NCI-H187 (cell line): ENCODE data around the gene GPR137C.
"Not testable (repeated sequence)": the region's sequence is repeated elsewhere in the genome, so short reads cannot be mapped to it uniquely, and the experiment has no call there.

Source experiments
- DNase-seq, 2 experiments: peaks; one replicate each; lab custom pipeline; 2025; lab: John Stamatoyannopoulos, UW

GPR137C gene

DNA sequence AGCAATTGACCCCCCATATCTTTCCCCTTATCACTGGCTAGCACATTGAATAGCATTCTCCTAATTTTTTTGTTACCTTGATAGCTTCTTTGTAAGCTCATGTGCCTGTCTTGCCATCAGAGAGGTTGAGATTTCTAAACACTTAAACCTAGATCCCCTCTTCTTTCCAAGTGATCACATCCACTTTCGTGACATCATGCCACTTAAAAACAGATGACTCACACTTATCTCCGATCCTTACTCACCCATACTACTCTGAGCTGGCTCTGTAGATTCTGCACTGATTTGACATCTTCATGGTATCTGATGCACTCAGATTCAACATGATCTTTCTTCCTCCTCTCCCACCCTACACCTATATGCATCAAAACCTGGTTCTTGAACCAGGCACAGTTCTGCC is 10.5 kb downstream of the GPR137C start:
- DNase-seq, result no peak

DNA sequence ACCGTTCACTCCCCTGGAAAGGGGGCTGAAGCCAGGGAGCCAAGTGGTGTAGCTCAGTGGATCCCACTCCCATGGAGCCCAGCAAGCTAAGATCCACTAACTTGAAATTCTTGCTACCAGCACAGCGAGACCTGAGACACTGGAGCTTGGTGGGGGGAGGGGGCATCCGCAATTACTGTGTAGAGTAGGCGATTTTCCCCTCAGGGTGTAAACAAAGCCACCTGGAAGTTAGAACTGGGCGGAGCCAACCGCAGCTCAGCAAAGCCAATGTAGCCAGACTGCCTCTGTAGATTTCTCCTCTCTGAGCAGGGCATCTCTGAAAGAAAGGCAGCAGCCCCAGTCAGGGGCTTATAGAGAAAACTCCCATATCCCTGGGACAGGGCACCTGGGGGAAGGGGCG is 15.8 kb downstream of the GPR137C start:
- not testable (repeated sequence) for DNase-seq

DNA sequence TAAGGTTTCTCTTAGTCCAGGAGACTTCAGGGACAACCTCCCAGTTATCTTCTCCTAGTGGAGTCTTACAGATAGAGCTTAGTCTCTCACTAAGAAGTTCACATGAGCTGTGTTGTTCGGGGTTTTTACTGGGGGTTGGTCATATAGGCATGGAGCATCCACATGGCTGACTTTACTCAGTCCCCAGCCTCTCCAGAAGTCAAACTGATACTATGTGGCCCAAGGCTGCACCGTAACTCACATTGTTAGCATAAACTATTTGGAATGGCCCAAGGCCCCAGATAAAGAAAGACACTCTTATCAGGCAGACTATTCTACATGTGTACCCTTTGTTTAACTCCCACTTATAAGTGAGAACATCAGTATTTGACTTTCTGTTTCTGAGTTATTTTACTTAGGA is 23.2 kb downstream of the GPR137C start:
- no peak for DNase-seq

DNA sequence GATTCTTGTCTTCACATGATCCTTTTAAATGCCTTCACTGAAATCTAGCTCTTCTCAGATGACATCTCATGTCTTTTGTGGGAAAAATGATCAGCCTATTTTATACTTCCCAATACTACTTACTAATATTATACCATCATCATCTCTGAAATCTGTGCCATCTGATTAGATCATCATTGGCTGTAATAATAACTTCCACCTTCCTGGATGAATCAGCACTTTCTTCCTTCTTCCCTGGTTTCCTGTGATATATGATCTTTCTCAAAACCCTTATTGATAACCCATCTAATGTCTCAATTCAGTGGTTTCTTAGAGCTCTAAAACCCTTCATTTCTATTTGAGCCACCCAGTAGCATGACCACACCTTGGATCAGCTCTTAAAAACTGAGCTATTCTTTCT is 30.9 kb downstream of the GPR137C start:
- DNase-seq, result no peak

DNA sequence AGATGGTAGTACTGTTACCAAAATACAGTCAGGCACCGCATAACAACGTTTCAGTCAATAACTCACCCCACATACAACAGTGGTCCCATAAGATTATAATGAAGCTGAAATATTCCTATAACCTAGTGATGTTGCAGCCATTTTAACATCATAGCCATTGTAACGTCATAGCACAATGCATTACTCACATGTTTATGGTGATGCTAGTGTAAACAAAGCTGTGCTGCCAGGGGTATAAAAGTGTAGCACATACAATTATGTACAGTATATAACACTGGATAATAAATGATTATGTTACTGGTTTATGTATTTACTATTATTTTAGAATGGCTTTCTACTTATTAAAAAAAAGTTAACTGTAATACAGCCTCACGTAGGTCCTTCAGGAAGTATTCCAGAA is 37.0 kb downstream of the GPR137C start:
- DNase-seq, result no peak

DNA sequence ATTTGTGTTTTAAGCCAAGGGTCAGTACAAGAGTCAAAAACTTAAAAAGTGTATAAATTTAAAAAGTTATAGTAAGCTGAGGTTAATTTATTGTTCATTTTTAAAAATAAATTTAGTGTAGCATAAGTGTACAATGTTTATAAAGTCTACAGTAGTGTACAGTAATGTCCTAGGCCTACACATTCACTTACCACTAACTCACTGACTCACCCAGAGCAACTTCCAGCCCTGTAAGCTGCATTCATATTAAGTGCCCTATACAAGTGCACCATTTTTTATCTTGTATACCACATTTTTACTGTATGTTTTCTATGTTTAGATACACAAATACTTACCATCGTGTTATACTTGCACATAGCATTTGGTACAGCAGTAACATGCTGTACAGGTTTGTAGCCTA is 37.7 kb downstream of the GPR137C start:
- DNase-seq, result no peak

DNA sequence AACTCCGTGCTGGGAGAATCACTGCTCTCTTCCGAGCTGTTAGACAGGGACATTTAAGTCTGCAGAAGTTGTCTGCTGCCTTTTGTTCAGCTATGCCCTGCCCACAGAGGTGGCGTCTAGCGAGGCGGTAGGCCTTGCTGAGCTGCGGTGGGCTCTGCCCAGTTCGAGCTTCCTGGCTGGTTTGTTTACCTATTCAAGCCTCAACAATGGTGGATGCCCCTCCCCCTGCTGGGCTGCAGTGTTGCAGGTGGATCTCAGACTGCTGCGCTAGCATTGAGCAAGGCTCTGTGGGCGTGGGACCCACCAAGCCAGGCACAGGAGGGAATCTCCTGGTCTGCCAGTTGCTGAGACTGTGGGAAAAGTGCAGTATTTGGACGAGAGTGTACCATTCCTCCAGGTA is 43.7 kb downstream of the GPR137C start:
- no peak for DNase-seq

DNA sequence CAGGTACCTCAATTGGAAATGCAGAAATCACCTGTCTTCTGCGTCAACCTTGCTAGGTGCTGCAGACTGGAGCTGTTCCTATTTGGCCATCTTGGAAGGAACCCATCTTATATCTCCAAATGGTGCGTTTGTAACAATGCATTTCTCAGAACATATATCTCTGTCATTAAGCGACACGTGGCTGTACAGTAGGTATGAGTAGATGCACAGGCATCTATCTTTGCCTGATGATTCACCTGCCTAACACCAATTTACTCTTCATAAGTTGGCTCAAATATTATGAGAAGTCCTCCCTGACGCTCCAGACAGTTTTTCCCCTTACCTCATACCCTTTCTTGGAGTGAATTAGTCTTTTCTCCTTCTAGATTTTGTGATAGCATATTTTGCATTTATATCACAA is 44.2 kb downstream of the GPR137C start:
- no peak for DNase-seq

DNA sequence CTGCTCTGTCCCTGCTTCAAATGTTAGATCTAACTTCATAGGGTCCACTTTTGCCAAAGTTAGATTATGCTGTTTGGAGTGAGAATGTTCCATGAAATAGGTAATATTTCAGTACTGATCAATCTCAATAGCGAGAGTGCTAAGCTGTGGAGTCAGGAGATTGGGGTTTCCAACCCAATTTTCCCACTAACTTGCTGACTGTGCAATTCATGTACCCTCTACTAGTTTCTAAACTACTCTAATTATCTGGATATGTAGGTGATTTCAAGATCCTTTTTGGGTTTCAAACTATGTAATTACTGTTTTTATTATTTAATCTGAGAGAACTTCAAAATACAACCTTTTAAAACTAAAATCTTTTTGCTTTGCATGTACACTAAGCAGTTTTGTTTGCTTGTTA is 45.9 kb downstream of the GPR137C start:
- DNase-seq, result no peak

DNA sequence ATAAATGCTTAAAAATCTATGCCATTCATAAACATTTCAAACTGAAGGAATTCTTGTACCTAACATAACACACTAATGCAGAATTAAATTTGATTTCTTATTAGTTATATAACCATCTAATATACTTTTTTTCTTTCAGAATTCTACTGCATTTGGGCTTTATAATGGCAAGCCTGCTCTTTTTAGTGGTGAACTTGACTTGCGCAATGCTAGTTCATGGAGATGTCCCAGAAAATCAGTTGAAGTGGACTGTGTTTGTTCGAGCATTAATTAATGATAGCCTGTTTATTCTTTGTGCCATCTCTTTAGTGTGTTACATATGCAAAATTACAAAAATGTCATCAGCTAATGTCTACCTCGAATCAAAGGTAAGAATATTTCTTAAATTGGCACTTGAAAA is 47.3 kb downstream of the GPR137C start:
- DNase-seq, result no peak

DNA sequence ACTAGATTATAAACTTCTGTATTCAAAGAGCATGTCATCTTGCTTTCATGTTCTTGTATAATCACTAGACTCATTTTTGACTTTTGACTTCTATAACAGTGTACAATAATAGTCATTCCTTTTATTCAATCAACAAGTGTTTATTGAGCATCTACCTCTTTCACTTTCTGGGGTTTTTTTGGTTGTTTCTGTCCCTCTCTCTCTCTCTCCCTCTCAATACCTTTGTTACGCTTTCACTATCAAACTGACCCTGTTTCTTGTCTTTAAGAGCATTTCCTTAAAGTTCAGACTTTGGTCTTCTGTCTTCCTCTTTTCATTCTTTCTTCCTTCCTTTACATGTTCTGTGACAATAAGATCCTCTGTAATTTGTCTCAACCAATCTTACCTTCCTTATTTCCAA is 49.5 kb downstream of the GPR137C start:
- no peak for DNase-seq

DNA sequence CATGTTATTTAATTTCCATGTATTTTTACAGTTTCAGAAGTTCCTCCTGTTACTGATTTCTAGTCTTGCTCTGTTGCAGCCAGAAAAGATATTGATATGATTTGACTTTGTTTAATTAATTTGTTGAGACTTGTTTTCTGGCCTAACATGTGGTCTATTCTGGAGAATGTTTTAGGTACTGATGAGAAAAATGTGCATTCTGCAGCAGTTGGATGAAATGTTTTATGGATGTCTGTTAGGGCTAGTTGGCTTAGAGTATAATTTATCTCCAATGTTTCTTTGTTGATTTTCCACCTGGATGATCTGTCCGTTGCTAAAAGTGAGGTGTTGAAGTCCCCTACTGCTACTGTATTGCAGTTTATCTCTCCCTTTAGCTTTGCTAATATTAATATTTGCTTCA is 54.4 kb downstream of the GPR137C start:
- DNase-seq, result no peak

DNA sequence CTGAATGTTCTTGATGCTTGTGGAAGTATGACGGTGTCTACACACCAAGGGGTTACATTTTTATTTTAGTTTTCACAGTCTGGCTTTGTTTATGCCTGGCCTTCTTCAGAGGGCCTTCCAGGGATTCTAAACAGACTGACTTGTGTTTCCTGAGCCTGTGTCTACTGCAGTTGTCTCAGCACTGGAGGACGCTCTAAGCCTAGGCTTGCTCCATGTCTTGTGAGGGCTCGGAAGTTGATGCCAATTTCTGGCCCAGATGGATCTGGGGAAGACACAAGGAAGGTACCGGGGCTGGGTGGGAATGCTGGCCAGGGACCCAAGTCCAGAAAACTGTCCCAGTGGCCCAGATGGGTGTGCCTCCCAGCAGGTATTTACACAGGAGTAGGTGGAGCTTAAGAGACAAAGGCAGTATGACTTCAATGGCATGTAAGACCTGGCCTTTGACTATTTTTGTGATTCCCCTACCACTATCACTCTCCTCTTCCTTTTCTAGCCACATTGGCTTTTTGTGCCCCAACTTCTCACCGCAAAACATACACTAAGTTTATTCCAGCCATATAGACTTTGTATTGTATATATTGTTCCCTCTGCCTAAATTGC is 56.9 kb downstream of the GPR137C start:
- no peak for DNase-seq

DNA sequence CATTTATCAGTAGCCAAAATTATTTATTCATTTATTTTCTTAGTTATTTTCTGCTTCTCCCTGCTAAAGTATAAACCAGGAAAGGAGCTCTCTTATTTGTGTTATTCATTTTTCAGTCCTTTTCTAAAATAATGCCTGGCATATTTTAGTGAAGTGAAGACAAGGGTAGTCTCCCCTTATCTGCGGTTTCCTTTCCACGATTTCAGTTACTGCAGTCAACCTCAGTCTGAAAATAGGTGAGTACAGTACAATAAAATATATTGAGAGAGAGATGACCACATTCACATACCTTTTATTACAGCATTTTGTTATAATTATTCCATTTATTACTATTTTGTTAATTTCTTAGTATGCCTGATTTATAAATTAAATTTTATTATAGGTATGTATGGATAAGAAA is 57.6 kb downstream of the GPR137C start:
- no peak for DNase-seq

DNA sequence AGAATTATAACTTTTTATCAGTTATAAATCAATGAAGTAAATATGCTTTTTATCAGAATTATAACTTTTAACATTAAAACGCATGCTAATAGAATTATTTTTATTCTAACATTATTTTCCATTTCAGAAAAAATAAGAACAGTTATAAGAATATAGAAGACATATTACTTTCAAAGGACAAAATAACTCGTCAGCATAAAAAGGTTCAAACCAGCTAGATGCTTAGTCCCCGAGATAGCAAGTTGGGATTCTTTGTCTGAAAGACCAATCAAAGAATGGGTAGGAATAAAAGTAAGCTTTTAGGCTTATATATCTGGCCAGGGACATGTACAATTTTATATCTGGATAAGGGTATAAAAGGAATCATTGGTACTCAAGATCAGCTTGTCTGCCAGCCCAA is 66.0 kb downstream of the GPR137C start:
- no peak for DNase-seq

DNA sequence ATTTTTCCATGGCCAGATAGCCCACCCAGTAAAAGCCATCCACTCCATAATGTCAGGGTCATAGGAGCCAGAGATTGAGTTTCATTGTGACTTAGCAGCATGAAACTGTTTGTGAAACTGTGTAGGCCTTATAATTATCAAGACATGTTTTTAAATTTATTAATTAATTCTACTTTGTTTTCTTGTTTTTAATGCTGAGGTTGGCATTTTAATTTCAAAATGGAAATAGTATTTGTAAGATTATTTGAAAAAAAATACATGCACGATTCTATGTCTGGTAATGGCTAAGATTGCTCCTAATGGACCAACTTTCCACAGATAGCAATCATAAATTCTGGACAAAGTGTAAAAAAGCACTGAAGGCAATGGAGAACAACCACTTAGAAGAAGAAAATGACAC is 67.1 kb downstream of the GPR137C start:
- DNase-seq, result no peak

DNA sequence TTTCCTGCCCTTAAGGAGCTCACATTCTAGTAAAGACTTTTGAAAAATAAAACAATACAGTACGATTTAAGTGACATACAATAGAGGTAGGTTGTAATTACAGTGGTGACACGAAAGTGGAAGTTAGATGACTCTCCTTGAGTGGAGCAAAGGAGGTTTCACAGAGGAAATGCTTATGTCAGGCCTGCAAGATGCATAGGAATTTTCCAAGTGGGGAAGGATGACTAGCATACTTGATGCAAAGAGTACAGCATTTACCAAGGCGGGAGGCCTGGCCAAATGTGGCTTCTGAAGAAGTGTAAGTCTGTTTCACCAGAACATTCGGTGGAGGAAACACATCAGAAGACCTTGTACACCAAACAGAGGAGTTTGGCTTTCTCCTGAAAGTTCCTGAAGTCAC is 87.5 kb downstream of the GPR137C start:
- DNase-seq, result no peak

DNA sequence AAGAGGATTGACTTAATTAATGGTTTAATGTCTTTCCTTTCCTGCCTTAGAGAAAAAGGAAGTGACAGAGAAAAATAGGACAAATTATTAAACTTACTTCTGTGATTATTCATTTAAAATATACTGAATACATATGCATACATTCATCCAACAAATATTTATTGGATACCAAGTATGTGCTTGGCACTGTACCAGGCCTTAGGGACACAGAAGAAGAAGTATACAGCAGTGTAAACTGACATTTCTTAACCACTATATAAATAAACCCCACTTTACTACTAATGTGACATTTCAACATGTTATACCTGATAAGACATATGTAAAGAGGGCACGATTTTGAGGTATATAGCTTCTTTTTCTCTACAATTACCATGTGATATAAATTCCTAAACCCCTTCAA is 89.1 kb downstream of the GPR137C start:
- DNase-seq, result no peak

DNA sequence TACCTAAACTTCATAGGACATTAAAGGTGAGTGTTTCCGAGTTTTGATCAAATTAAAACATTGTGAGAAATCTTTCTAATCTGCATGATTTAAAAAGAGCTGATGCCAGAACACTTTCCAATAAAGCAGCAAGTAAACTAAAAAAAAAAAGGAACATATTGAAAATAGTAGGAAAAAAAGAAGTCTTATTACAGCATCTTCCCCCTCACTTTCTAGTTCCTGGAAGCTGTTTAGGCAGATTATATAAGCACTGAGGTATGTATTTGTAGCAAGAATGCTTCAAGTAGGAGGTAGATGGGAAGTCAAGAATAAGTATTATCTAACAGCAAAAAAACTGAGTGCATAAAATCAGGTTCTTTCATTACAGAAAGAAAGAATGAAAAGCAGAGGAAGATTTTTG is 96.9 kb downstream of the GPR137C start:
- DNase-seq, result no peak

DNA sequence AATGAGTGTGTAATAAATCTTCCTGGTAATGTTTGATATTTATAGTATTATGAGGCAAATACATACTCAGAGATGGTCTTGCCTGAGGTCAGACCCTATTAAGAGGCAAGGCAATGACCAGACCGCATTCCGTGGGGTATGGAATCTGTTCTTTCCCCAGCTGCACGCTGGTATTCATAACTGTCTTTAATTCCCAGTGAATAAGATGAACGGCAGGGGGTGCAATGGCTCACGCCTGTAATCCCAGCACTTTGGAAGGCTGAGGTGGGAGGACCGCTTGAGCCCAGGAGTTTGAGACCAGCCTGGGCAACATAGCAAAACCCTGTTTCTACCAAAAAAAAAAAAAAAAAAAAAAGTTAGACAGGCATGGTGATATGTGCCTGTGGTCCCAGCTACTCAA is 98.1 kb downstream of the GPR137C start:
- DNase-seq, result no peak

DNA sequence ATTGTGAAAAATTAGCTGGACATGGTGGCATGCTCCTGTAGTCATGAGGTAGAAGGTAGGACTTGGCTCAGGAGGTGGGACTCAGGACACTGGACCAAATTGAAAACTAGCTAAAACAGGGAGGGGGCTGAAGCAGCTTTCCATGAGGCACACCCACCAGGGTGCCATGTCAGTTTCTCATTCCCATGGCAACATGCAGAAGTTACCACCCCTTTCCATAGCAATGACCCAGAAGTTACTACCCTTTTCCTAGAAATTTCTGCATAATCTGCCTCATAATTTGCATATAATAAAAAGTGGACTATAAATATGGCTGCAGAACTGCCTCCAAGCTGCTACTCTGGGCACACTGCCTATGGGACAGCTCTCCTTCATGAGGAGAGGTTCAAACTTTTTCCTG is 104.3 kb downstream of the GPR137C start:
- DNase-seq, result no peak

DNA sequence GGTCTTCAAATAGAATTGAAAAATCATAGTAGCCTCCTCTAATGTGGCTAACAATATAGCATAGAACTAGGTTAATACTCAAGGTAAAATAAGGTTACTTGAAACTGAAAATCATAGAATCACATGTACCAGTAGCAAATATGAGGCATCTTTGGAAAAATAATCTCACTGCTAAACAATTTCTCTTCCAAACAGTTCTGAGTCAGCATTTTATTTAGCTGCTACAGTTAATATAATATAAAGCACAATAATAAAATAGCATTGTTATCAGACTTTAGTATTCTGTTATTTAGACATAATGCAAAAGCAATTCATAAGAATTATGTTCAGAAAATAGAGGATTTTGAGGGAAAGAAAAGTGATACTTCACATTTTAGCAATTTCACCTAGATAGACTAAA is 107.7 kb downstream of the GPR137C start:
- no peak for DNase-seq

DNA sequence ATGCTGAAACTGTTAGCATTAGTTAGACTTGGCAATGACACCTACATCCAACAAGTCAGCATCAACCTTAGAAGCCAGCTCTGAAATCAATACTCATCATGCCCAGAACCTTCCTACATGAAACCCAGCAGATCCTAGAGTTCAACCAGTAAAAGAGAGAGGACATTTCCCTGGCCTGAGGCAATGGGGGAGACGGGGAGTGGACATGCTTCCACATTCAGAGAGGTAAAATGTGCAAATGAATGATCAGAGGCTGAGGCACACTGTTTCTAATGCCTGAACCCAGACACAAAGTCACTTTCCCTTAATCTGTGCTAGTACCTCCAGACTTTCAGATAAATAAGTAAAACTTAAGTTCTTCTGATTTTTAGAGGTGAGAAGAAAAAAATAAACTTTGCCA is 108.2 kb downstream of the GPR137C start:
- DNase-seq, result no peak

DNA sequence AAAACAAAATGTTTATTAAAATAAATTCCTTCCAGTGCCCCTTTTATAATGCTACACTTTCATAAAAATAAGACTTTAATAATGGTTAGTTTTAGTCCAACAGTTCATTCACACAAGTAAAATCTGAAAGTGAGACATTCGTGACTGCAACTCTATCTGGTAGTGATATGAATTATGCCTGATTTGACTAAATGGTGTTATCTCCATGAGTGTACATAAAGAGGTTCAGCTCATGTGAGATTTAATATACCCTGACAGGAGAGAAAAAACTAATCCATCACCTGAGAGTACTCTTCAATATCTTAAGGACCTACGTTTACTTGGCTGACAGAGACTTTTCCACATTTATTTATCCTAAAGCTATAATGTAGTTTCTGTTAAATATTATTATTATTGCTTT is 108.7 kb downstream of the GPR137C start:
- DNase-seq, result no peak

DNA sequence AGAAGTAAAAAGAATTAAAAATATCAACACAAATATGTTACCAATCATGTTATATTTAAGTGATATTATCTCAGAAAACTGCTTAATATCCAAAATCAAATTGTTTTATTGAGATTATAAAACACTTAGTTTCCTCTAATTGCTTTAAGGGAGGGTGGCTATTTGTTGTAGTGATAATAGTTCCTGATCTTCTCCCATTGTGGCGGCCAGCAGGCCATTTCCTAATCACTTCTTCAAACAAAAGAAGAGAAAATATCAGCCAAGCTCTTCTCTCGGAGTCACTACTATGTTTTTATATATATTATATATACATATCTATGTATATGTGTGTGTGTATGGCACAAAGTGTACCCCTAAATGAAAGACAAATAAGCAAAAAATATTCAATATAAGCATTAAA is 111.2 kb downstream of the GPR137C start:
- DNase-seq, result no peak
